Measurements from ENCODE around the gene TOP2B. TPM values are rescaled to one million over a fixed set of nuclear protein-coding genes. Genes with fewer than 3 reads are reported as not detected.

TOP2B gene
- total and polyA plus RNA-seq, 12 donors = 34.2 to 126 (median 101) TPM

DNA sequence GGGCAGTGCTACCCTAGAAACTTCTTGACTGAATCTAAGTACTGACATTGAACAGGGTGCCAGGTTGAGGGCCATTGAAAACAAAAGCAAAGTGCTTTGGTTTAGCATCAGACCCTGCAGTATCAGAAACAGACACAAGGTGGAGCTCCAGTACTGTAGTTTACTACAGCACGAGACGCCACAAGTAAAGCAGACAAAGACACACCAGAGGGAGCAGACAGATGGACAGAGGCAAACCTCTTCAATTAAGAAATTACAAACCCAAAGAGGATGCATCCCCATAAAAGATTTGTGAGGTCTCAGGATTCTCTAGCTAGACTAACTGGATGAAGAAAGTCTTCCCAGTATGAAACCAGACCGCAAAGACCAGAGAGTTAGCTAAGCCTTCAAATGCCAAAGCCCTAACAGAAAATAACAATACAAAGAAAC is 16.6 kb downstream of the TOP2B start:
- 47 to 52% methylated on average over 3 of the region's 3 CpGs for WGBS, 2 donors
- TF ChIP-seq, protein P1, sequence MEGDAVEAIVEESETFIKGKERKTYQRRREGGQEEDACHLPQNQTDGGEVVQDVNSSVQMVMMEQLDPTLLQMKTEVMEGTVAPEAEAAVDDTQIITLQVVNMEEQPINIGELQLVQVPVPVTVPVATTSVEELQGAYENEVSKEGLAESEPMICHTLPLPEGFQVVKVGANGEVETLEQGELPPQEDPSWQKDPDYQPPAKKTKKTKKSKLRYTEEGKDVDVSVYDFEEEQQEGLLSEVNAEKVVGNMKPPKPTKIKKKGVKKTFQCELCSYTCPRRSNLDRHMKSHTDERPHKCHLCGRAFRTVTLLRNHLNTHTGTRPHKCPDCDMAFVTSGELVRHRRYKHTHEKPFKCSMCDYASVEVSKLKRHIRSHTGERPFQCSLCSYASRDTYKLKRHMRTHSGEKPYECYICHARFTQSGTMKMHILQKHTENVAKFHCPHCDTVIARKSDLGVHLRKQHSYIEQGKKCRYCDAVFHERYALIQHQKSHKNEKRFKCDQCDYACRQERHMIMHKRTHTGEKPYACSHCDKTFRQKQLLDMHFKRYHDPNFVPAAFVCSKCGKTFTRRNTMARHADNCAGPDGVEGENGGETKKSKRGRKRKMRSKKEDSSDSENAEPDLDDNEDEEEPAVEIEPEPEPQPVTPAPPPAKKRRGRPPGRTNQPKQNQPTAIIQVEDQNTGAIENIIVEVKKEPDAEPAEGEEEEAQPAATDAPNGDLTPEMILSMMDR (IDR thresholded peaks at IDR 0.05) = peak; percentile 62 to 93 (median 88)
- Histone ChIP-seq H3K27me3 (no peaks in the 10 kb centered on the region), H3K9me3 (peaks cover 0 to 30% (median 20%) of the 10 kb centered on the region in 11 donors), H3K4me1 (peaks cover 0 to 41% (median 21%) of the 10 kb centered on the region in 9 donors), H3K36me3 (peaks cover 0 to 34% (median 6%) of the 10 kb centered on the region in 9 donors), H3K27ac (no peak overlapping the region), H3K4me3 (no peak overlapping the region)
- intact Hi-C loops (cut with DNase I) = loop anchor here (1.0 to 10.0 kb wide), 7 partner anchors 207 to 1067 kb away; no protein-coding TSS in a partner anchor
- peak in 1 of 2 donors; percentile 72 for DNase-seq
- peak in 7 of 8 donors; percentile 61 to 92 (median 89) for ATAC-seq

DNA sequence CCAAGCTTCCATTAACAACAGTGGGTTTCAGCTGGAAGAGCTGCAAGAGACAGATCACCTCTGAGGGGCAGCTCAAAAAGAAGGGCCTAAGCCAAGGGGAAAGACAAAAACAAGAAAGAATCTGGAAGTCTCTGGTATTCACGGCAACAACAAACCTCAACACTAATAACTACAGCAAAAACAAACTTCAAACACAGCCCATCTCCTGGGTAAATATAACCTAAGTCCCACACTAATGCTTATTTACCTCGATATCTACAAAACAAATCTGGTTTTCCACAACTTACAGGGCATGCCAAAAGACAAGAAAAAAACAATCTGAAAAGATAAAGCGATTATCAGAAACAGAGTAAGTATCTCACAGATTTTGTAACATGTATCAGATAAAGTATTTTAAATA is 29.7 kb downstream of the TOP2B start:
- 85% methylated on average over 3 of the region's 3 CpGs for WGBS, 2 donors
- no peak overlapping the region for H3K4me3 ChIP-seq
- H3K27me3 ChIP-seq = no peaks in the 10 kb centered on the region
- no peak overlapping the region for H3K27ac ChIP-seq
- intact Hi-C loops (cut with DNase I) = loop anchor here in 1 of 10 donors (10.0 kb wide), 1 partner anchor 100 kb away; no protein-coding TSS in a partner anchor
- H3K36me3 ChIP-seq = peaks cover 0 to 100% (median 35%) of the 10 kb centered on the region in 9 donors
- TF ChIP-seq, protein P1 (IDR thresholded peaks at IDR 0.05) = no peak
- H3K4me1 ChIP-seq = no peaks in the 10 kb centered on the region
- no peaks in the 10 kb centered on the region for H3K9me3 ChIP-seq
- ATAC-seq = no peak
- DNase-seq = no peak

DNA sequence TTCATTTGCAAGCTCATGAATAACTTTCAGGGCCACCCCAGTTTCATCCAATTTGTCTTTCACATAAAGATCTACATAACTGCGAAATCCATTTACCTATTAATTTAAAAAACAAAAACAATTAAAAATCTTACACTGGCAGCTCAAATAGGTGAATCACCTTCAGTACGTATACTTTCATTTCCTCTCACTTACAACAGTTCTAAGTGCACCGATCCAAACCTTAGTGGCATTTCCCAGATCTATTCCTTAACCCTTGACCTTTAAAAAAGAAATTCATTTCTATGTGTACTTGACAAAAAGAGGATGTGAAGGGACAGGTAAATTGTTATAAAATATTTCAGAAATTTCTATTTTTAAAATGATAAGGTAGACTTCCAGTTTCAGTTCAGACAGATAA is 30.8 kb downstream of the TOP2B start:
- intact Hi-C loops (cut with DNase I) = loop anchor here in 1 of 10 donors (10.0 kb wide), 1 partner anchor 101 kb away; no protein-coding TSS in a partner anchor
- Histone ChIP-seq H3K9me3 (no peaks in the 10 kb centered on the region), H3K4me1 (no peaks in the 10 kb centered on the region), H3K36me3 (peaks cover 0 to 100% (median 43%) of the 10 kb centered on the region in 9 donors), H3K27ac (no peak overlapping the region), H3K27me3 (no peaks in the 10 kb centered on the region), H3K4me3 (no peak overlapping the region)
- TF ChIP-seq, protein P1 (IDR thresholded peaks at IDR 0.05) = no peak
- DNase-seq (no peak), ATAC-seq (no peak)
- 90 to 96% methylated on average over 3 of the region's 3 CpGs for WGBS, 2 donors

DNA sequence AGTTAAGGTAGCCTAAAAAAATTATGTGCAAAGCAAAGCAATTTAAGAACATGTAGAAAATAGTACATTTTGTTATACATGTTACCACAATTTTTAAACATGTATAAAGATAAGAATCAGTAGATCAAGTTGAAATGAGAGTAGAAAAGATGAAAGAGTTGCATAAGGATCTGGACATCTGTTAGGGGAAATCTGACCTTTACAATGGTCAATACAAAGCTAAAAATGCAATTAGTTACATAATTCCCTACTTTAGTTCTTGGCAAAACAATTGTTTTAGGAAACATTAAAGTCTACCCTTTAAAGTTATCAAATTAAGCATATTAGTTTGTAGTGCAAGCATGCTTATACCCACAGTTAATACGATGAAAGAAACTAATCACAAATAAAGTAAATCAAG is 32.7 kb downstream of the TOP2B start:
- Histone ChIP-seq H3K27ac (no peak overlapping the region), H3K36me3 (peaks cover 0 to 100% (median 59%) of the 10 kb centered on the region in 9 donors), H3K27me3 (no peaks in the 10 kb centered on the region), H3K9me3 (no peaks in the 10 kb centered on the region), H3K4me1 (no peaks in the 10 kb centered on the region), H3K4me3 (no peak overlapping the region)
- 93 to 96% methylated on average over 1 of the region's 1 CpG for WGBS, 2 donors
- TF ChIP-seq, protein P1 (IDR thresholded peaks at IDR 0.05) = no peak
- DNase-seq (no peak), ATAC-seq (no peak)
- intact Hi-C loops (cut with DNase I) = loop anchor here in 1 of 10 donors (10.0 kb wide), 1 partner anchor 103 kb away; no protein-coding TSS in a partner anchor

Measured in heart right ventricle (tissue), 16 donors.